Measurements from ENCODE around the gene ATP8B1. TPM values are rescaled to one million over a fixed set of nuclear protein-coding genes. Genes with fewer than 3 reads are reported as not detected.

ATP8B1 gene
- total RNA-seq, 1 experiment from 2014 or later = 15.9 TPM

DNA sequence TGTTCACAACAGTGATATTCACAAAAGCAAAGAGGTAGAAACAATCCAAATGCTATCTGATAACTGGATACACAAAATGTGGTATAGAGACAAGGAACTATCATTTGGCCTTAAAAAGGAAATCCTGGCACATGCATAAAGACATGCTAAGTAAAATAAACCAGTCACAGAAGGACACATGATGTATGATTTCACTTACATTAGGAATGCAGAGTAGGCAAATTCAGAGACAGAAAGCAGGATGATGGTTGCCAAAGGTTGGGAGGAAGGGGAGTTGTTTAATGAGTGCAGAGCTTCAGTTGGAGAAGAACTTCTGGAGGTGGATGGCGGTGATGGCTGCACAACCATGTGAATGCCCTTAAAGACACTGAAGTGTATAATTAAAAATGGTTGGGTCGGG lies 38.1 kb downstream of the ATP8B1 start:
- intact Hi-C loops (cut with micrococcal nuclease) = no loop called here
- TF ChIP-seq JUND (IDR thresholded peaks at IDR 0.05) (no peak), FOSL1 (IDR thresholded peaks at IDR 0.05; ENCODE audit: low read depth) (no peak), SRF (IDR thresholded peaks at IDR 0.05; ENCODE audit: low read depth) (no peak), ELF1 (IDR thresholded peaks at IDR 0.05; ENCODE audit: borderline replicate concordance, low read depth) (no peak), CBX3 (IDR thresholded peaks at IDR 0.05; ENCODE audit: low read depth) (no peak), YY1 (IDR thresholded peaks at IDR 0.05; ENCODE audit: extremely low read depth, insufficient replicate concordance, low read depth, low read length) (no peak), EGR1 (IDR thresholded peaks at IDR 0.05; ENCODE audit: low read depth) (no peak), SP1 (IDR thresholded peaks at IDR 0.05; ENCODE audit: low read depth) (no peak), RAD21 (IDR thresholded peaks at IDR 0.05; ENCODE audit: low read depth) (no peak), TCF7L2 (IDR thresholded peaks at IDR 0.05; ENCODE audit: borderline replicate concordance, extremely low read depth, insufficient read depth, insufficient read length) (no peak), SIN3A (IDR thresholded peaks at IDR 0.05; ENCODE audit: low read depth) (no peak)
- TF ChIP-seq, protein P1, sequence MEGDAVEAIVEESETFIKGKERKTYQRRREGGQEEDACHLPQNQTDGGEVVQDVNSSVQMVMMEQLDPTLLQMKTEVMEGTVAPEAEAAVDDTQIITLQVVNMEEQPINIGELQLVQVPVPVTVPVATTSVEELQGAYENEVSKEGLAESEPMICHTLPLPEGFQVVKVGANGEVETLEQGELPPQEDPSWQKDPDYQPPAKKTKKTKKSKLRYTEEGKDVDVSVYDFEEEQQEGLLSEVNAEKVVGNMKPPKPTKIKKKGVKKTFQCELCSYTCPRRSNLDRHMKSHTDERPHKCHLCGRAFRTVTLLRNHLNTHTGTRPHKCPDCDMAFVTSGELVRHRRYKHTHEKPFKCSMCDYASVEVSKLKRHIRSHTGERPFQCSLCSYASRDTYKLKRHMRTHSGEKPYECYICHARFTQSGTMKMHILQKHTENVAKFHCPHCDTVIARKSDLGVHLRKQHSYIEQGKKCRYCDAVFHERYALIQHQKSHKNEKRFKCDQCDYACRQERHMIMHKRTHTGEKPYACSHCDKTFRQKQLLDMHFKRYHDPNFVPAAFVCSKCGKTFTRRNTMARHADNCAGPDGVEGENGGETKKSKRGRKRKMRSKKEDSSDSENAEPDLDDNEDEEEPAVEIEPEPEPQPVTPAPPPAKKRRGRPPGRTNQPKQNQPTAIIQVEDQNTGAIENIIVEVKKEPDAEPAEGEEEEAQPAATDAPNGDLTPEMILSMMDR (IDR thresholded peaks at IDR 0.05 in 2 of 3, conservative IDR thresholded peaks at IDR 0.05 in 1 of 3; ENCODE audit: borderline replicate concordance in 1 of 3, insufficient read depth in 1 of 3, low read depth in 2 of 3, low read length in 2 of 3) = no peak
- TF ChIP-seq, protein P2, sequence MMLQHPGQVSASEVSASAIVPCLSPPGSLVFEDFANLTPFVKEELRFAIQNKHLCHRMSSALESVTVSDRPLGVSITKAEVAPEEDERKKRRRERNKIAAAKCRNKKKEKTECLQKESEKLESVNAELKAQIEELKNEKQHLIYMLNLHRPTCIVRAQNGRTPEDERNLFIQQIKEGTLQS (IDR thresholded peaks at IDR 0.05) = no peak
- ATAC-seq (no peak), DNase-seq (ENCODE audit: low read depth, low spot score) (no peak)
- Histone ChIP-seq H3K27me3 (ENCODE audit: insufficient read depth, low read length) (no peaks in the 10 kb centered on the region), H4K20me1 (ENCODE audit: insufficient read depth) (no peaks in the 10 kb centered on the region), H3K36me3 (ENCODE audit: control insufficient read depth in 1 of 2, insufficient read depth in 2 of 2, low read length in 2 of 2) (no peaks in the 10 kb centered on the region), H3K9me2 (ENCODE audit: insufficient read depth) (no peaks in the 10 kb centered on the region), H3K4me3 (replicated peaks in 1 of 2; ENCODE audit: low read depth in 1 of 2, low read length in 2 of 2) (no peak overlapping the region), H3K4me2 (ENCODE audit: low read length) (no peak overlapping the region), H3K4me1 (ENCODE audit: control insufficient read depth in 1 of 2, insufficient read depth in 2 of 2, low read length in 2 of 2) (peaks cover 0 to 3% of the 10 kb centered on the region in 2 experiments; a peak in 1 of 4 replicates), H3K9ac (ENCODE audit: low read length) (no peak overlapping the region), H2AFZ (ENCODE audit: low read depth, low read length, poor library complexity, severe bottlenecking) (no peak overlapping the region), H3K27ac (ENCODE audit: low read depth, low read length) (no peak overlapping the region), H3K79me2 (ENCODE audit: insufficient read depth, low read length) (0 out of 2 replicates have a peak, but pooled peaks cover 4% of the 10 kb centered on the region), H3K9me3 (ENCODE audit: control insufficient read depth in 1 of 2, insufficient read depth in 1 of 2, low read depth in 1 of 2, low read length in 2 of 2) (no peaks in the 10 kb centered on the region)
- CTCF ChIA-PET = no interaction called here
- POLR2A ChIA-PET = no interaction called here
- RAD21 ChIA-PET (ENCODE audit: low non-redundant PET in 1 of 2, low total read pairs in 2 of 2, uncharacterized antibody in 2 of 2, unreplicated experiment in 2 of 2) = no interaction called here
- BruUV-seq (replicated peaks) = no TSS peak

All from HCT116 (cell line).